Measurements from ENCODE around the gene LRP10.

LRP10 gene

DNA sequence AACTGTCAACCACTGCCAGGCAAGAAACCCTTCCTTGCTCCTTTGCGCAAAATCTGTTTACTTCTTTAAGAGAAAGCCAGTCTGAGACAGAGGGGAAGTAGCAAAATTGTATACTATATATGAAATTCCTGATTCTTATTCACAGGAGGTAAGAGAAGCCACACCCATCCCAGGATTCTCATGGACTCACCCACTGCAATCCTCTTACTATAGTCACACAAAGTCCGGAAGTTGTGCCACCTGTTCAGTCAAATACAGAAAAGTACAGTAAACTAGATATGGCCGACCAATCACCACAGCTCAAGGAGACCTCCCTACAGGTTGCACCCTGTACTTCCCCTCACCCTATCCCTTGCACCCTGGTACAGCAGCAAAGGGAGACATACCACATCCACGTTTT is 54.8 kb downstream of the LRP10 start:
- no peak for TF ChIP-seq FOXM1 (IDR thresholded peaks at IDR 0.05; ENCODE audit: borderline replicate concordance, low read depth)
- TF ChIP-seq, protein P1, sequence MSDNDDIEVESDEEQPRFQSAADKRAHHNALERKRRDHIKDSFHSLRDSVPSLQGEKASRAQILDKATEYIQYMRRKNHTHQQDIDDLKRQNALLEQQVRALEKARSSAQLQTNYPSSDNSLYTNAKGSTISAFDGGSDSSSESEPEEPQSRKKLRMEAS (IDR thresholded peaks at IDR 0.05) = no peak
- TF ChIP-seq ZBTB7A (IDR thresholded peaks at IDR 0.05; ENCODE audit: low read depth) = no peak

DNA sequence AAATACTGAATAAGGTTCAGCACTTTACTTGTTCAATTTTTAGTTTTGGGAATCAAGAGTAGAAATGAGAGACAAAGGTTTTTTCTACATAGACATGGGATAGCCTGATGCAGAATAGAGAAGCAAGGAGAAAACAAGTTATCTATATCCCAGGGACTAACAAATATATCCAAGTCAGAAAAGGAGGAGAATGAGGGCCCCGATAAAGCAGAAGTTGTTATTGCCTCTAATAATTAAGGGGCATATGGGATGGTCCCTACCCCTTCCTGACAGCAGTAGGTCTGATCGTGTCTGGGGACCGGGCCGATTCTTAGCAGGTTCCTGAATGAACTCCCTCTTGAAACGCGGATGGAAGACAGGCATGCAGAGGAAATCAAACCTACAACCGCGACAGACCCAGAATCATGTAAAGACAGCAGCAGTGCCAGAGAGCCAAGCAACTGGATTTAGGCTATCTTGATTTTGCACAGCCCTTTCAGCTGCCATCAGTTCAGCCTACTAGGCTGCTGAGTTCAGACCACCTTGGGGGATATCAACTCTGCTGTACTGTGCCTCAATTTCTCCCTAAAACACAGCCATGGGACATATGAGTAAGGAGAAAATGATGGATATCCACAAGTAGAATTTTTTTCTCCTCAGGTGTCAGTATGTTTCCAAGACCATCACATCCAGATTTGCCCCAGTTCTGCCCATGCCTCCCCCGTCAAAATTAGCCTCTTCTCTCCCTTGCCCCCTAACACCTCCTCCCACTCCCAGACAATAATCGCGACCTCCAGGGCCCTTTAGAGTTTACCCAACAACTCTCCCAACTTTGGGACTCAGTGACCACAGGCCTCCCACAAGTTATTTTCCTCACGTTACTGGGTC is 56.9 kb downstream of the LRP10 start:
- TF ChIP-seq NFIC (IDR thresholded peaks at IDR 0.05) (no peak), EGR1 (IDR thresholded peaks at IDR 0.05) (no peak), TCF12 (IDR thresholded peaks at IDR 0.05; ENCODE audit: low read depth) (no peak), RAD21 (IDR thresholded peaks at IDR 0.05; ENCODE audit: low read depth) (no peak), CEBPB (IDR thresholded peaks at IDR 0.05) (no peak), FOXM1 (IDR thresholded peaks at IDR 0.05; ENCODE audit: borderline replicate concordance, low read depth) (no peak), EP300 (IDR thresholded peaks at IDR 0.05; ENCODE audit: borderline replicate concordance) (no peak), YY1 (IDR thresholded peaks at IDR 0.05; ENCODE audit: low read depth) (no peak), CREB1 (IDR thresholded peaks at IDR 0.05; ENCODE audit: low read depth) (no peak), ZBTB7A (IDR thresholded peaks at IDR 0.05; ENCODE audit: low read depth) (no peak)
- TF ChIP-seq, protein P2, sequence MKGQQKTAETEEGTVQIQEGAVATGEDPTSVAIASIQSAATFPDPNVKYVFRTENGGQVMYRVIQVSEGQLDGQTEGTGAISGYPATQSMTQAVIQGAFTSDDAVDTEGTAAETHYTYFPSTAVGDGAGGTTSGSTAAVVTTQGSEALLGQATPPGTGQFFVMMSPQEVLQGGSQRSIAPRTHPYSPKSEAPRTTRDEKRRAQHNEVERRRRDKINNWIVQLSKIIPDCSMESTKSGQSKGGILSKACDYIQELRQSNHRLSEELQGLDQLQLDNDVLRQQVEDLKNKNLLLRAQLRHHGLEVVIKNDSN (IDR thresholded peaks at IDR 0.05) = no peak

DNA sequence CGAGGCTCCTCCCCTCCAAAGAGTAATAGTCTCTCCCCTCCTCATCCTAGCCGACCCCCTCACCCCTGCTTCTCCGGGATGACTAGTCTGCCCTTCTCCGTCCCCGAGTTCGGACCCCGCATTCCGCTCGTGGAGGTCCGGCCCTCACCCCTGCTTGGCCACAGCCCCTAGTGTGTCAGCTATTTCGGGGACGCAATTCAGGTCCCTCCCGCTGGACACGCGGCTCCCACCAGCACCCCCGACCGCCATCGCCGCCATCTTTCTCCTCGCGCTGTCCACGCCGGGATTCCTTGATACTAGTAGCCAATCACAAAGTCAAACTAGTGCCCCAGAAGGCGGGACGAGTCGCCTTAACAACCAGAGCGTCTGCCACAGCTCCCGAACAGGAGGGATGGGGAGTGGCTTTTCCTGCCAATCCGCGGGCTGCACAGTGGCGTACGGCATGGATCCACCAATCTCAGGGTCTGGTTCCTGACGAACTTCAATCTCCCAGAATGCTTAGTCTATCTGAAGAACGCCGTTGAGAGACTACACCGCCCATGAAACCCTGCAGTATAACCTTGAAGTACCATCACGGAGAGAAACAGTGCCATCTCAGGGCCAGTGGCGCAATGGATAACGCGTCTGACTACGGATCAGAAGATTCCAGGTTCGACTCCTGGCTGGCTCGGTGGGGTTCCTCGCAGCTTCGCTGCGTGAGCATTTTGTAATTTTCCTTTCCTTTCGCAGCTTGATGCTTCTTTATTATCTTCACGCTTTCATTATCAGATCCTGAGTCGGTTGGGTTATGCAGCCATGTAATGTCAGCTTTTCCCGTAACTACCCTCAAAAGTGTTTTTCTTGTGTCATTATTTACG is 57.8 kb downstream of the LRP10 start, which contains the start of gene PRMT5:
Gene PRMT5, minus strand, starts transcription at position 273 of the 857 bp plus-strand sequence. Its CDS starts 15 bp downstream, at position 258.
- TF ChIP-seq TAF1 (IDR thresholded peaks at IDR 0.05; ENCODE audit: low read depth) (peak; percentile 97), RAD21 (IDR thresholded peaks at IDR 0.05; ENCODE audit: low read depth) (no peak), EGR1 (IDR thresholded peaks at IDR 0.05) (peak; percentile 63; the same call in 1 of the 2 replicates), CREB1 (IDR thresholded peaks at IDR 0.05; ENCODE audit: low read depth) (peak; percentile 35; the same call in 1 of the 2 replicates), NFIC (IDR thresholded peaks at IDR 0.05) (no peak), ZBTB7A (IDR thresholded peaks at IDR 0.05; ENCODE audit: low read depth) (peak; percentile 82; the same call in 1 of the 2 replicates), TEAD4 (IDR thresholded peaks at IDR 0.05) (peak; percentile 89), YY1 (IDR thresholded peaks at IDR 0.05; ENCODE audit: low read depth) (peak; percentile 97), CEBPB (IDR thresholded peaks at IDR 0.05) (peak; percentile 20; the same call in 1 of the 2 replicates)
- TF ChIP-seq, protein P1 (IDR thresholded peaks at IDR 0.05) = peak; percentile 88
- TF ChIP-seq, protein P3, sequence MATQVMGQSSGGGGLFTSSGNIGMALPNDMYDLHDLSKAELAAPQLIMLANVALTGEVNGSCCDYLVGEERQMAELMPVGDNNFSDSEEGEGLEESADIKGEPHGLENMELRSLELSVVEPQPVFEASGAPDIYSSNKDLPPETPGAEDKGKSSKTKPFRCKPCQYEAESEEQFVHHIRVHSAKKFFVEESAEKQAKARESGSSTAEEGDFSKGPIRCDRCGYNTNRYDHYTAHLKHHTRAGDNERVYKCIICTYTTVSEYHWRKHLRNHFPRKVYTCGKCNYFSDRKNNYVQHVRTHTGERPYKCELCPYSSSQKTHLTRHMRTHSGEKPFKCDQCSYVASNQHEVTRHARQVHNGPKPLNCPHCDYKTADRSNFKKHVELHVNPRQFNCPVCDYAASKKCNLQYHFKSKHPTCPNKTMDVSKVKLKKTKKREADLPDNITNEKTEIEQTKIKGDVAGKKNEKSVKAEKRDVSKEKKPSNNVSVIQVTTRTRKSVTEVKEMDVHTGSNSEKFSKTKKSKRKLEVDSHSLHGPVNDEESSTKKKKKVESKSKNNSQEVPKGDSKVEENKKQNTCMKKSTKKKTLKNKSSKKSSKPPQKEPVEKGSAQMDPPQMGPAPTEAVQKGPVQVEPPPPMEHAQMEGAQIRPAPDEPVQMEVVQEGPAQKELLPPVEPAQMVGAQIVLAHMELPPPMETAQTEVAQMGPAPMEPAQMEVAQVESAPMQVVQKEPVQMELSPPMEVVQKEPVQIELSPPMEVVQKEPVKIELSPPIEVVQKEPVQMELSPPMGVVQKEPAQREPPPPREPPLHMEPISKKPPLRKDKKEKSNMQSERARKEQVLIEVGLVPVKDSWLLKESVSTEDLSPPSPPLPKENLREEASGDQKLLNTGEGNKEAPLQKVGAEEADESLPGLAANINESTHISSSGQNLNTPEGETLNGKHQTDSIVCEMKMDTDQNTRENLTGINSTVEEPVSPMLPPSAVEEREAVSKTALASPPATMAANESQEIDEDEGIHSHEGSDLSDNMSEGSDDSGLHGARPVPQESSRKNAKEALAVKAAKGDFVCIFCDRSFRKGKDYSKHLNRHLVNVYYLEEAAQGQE (IDR thresholded peaks at IDR 0.05; ENCODE audit: low read depth) = no peak

DNA sequence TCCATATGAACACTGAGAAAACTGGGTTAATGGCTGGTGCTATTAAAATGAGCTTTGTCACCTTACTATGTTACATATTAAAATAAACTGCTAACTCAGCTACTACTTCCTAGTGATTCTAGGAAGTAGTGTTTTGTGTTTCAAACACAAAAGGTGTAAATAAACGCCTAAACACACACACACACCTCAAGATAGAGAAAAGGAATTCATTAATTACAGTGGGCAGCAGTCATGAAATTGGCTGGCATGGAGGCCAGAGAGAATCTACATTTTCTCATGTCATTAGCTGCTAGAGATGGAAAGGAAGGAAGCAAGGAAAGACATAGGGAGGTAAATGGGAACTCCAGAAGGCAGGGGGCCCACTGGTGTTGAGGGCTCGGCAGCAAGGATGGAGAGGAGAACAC is 58.4 kb downstream of the LRP10 start:
- TF ChIP-seq TCF12 (IDR thresholded peaks at IDR 0.05; ENCODE audit: low read depth) (no peak), YY1 (IDR thresholded peaks at IDR 0.05; ENCODE audit: low read depth) (no peak), TEAD4 (IDR thresholded peaks at IDR 0.05) (no peak), NFIC (IDR thresholded peaks at IDR 0.05) (no peak)
- TF ChIP-seq, protein P1 (IDR thresholded peaks at IDR 0.05) = peak; percentile 11; the same call in 1 of the 2 replicates
